Measurements from ENCODE around the gene SNX9.
A peak's percentile ranks its signal among the peaks of the same experiment; 100 is the strongest.

SNX9 gene

GRCh38 chr6:157982102-157982562, 159.1 kb downstream of the SNX9 start:
- no peak for DNase-seq

DNA sequence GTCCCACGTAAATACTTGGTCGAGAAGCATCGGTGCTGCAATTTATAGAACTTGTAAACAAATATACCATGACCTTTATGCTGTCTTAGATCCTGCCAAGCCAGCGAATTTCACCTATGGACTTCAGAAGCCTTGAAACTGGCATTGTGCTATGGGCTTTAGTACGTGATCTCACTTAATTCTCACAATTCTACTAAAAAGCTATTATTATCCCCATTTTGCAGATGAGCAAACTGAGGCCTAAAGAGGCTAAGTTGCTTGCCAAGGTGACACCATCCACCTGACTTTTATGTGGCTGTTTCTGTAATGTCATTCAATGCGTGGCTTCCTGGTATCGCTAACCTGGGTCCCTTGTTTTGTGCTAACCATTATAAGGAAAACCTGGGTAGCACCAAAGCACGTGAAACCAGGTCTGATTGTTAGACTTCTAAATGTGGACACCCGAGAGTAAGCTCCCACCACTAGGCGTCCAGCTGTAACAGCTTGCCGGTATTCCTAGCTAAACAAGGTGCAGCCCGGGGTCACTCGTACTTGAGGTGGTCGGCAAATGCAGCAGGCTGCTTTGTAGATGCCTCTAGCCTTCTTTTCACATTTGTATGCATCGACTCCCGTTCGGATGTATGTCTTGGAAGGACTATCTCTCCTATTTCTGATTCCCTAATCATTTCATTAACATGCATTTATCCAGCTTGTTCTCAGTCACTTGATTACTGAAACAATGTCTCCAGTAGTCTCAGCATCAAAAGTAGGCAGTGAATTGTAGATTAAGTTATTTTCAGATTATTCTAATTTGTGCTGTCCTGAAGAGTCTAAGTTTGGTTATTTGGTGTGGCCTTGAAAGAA, 159.7 kb downstream of the SNX9 start:
- DNase-seq: no peak

- DNase-seq: no peak
Measured at GRCh38 chr6:157983406-157984119, 160.5 kb downstream of the SNX9 start.

DNA sequence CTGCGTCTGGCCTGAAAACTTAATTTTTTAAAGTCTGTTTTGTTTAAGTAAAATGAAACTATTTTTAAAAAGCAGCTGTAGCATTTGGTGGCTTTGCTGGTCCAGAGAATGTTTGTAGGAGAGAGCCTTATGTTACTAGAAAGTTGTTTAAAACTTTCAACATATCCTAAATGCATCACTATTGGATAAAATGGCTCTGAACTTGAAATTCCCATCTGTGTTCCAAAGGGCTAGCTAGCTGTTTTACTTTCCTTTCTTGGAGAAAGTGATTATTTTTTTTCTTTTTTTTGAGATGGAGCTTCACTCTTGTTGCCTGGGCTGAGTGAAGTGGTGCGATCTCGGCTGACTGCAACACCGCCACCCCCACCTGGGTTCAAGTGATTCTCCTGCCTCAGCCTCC, 161.1 kb downstream of the SNX9 start:
- DNase-seq: no peak

- no peak for DNase-seq
Measured at GRCh38 chr6:157984686-157985225, 161.7 kb downstream of the SNX9 start.

DNA sequence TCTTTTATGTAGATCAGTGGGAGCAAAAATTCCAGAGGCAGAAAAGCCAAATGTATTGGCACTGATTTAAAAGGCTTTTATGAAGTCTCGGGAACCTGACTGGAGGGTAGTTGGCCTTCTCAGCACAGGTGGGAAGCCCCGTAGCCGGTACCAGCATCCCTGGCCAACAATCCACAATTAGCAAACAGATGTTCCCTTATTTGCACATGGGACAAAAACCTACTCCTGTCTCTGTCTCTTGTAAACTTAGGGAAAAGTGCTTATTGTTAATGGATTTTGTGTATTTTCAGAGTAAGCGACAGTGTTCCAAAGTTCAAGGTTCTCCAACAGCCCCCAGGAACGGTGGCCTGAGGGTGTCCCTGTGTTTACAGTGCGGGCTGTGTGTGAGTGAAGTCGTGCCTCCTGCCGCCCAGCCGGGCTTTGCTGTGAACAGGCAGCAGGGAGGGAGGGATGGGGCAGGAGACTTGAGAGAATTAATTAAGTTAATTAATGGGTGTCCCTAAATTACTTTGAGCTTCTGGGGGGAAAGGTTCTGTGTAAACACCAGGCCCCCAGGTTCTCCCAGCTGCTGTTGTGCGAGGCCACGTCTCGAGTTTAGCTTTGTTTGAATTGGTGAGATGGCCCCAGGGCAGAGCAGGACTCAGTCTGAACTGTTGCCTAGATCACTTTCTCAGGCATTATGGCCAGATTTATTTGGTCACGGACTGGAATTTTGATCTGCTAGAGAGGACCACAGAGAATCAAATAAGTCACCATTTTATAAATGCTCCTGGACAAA, 162.5 kb downstream of the SNX9 start:
- DNase-seq: peak in 1 of 2 experiments; percentile 32

DNA sequence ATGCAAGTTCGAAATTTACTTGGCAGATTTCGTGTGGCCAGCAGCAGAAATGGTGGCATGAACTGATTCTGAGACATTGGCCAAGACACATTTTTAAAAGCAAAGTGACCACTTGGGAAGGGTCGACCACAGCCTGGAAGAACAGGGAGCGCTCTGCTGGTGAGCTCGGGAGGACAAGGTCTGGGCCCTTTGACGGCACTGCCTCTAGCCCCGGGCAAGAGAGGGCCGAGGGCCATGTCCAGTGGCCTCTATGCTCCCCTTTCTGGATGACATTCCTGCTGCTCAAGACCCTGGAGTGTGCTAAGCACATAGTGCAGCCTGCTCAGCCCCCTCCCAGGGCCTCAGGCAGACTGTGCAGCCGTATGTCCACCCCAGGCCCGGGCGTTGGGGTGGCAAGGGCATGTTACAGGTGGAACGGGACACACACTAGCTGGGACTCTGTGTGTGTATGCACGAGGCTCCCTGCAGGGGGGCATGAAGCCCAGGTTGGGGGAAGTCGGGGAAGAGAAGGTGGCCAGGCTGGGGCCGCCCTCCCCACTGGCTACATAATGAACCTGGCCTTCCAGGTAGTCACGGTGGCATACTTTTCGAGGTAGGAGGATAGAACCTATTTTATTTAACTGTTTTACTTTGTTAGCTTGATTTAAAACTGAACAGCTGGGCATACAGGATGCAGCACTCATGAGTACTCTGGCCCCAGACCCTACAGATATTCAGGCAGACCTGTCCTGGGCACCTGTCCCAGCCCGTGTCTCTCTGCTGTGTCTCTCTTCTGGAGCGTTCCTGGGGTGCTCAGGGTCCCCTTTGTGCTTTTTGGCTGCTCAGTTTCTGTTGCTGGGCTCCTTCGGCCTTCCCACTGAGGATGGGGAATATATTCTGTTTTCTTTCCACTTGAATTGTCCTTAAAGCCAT, 165.0 kb downstream of the SNX9 start:
- no peak for DNase-seq

- DNase-seq: no peak
Measured at GRCh38 chr6:157988700-157989063, 165.6 kb downstream of the SNX9 start.

DNA sequence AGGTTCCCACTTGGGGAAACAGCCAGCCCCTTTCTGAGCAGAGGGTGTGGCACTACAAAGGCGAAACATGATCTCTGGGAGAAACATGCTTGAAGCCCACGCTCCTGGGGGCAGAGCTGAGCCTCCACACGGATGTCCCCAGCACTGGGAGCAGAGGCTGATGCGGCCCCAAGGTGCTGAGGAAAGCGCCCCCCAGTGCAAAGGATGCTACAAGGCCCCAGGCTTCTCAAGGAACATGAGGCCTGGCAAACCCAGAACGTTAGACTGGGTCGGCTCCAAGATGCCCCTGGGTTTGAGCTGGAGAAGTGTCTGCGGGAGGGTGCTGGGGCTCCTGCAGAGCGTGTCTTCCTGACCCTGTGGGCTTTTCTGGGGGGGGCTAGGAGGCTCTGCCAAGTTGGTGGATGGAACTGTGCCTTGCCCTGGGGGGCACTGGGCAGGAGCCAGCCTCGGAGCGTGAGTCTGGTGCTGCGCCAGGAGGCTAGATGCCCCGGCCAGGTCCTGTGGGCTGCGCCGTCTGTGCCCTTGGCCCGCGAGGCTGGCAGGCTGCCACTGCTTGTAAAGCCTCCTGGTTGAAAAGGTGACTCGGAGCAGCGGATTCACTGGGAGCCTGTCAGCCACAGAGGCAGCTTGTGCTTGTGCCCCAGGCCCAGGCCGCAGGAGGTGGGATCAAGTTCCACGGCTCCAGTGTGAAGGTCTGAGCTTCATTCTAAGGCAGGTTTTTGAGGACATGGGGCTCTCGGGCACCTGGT, 166.7 kb downstream of the SNX9 start:
- no peak for DNase-seq

GRCh38 chr6:157990321-157991066, 167.4 kb downstream of the SNX9 start:
- DNase-seq: no peak

- no peak for DNase-seq
Measured at GRCh38 chr6:157991067-157991432, 168.0 kb downstream of the SNX9 start.

DNA sequence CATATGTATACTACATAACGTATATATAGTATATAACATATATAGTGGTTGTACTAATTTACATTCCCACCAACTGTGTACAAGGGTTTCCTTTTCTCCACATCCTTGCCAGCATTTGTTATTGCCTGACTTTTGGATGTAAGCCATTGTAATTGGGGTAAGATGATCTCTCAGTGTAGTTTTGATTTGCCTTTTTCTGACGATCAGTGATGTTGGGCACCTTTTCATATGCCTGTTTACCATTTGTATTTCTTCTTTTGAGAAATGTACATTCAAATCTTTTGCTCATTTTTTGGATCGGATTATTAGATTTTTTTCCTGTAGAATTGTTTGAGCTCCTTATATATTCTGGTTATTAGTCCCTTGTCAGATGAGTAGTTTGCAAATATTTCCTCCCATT, 170.0 kb downstream of the SNX9 start:
- no peak for DNase-seq

DNA sequence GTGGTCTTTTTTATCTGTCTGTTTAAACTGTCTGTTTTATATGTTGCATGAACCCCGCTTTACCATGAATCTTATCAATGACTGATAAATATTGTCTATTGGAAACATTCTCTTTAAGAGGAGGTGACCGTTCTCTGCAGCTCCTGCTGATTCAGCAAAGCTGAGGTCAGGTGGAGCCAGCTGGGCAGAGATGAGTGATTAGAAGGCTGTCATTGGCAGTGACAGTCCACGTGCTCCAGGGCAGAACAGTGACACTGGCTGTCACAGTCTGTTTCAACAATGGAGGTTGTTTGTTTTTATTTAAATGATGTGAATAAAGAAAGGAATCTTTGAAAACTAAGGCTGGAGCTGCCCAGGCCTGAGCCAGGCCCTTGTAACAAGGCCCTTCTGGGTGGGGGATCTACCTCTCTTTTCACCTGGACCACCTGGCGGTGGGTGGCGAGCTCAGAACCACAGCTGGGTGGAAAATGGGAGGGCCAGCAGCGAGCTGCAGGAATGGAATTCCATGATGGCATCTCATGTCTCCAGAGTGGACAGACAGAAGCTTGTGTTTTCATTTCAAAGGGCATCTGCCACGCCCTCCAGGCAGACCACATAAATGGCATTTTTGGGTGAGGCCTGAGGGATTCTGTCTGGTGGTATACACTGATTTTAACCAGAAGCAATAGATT, 171.2 kb downstream of the SNX9 start:
- DNase-seq: no peak

All from NCI-H1930 (cell line).